PC-3 (cell line): ENCODE data around the gene RUFY1.
"Not testable (repeated sequence)": the region's sequence is repeated elsewhere in the genome, so short reads cannot be mapped to it uniquely, and the experiment has no call there.

Source experiments
- CTCF ChIP-seq: fragments of 300-600 bp; sonication (generic); conservative IDR thresholded peaks from 2 replicates; pipeline ENCODE4 v1.5.1; 2017; ENCODE audit warnings: antibody characterized with exemption, low read depth, mild to moderate bottlenecking, low read length
- EZH2 ChIP-seq: fragments of 300-600 bp; sonication (generic); IDR thresholded peaks from one replicate; pipeline ENCODE4 v1.6.1; 2017; ENCODE audit warnings: antibody characterized with exemption, mild to moderate bottlenecking, low read length; ENCODE audit not compliant: unreplicated experiment

- TF ChIP-seq EZH2, CTCF: not testable (repeated sequence)
Measured at GRCh38 chr5:179543275-179543674, 7.1 kb upstream of the RUFY1 start.
